SW 1271 (cell line): Measurements from ENCODE around the gene MSMP.

Experiments used
- DNase-seq, 2 experiments: peaks; one replicate each; lab custom pipeline; 2025; lab: John Stamatoyannopoulos, UW

The MSMP gene

GRCh38 chr9:35754264-35754663 is at the start of gene MSMP:
TSS of gene MSMP (minus strand) at chr9:35754276. CDS start at chr9:35754129, 147 bp downstream.
- no peak for DNase-seq

GRCh38 chr9:35801328-35802128 is 47.5 kb upstream of the MSMP start:
- no peak for DNase-seq

- DNase-seq, result no peak
These were observed 46.5 kb upstream of the MSMP start for GRCh38 chr9:35800530-35800929.

GRCh38 chr9:35798658-35799374 is 44.7 kb upstream of the MSMP start:
- no peak for DNase-seq

- no peak for DNase-seq
These were observed 43.4 kb upstream of the MSMP start for GRCh38 chr9:35797311-35798109.

- DNase-seq, result no peak
These were observed 41.6 kb upstream of the MSMP start for GRCh38 chr9:35795695-35796094.

- DNase-seq, result no peak
These were observed 39.4 kb upstream of the MSMP start for GRCh38 chr9:35793461-35793860.

- no peak for DNase-seq
These were observed 38.8 kb upstream of the MSMP start for GRCh38 chr9:35792826-35793225.

- DNase-seq, result no peak
These were observed 38.1 kb upstream of the MSMP start for GRCh38 chr9:35792024-35792813.

- DNase-seq, result no peak
These were observed 37.3 kb upstream of the MSMP start, which contains the start of gene NPR2 for GRCh38 chr9:35791297-35791921. TSS of gene NPR2 (plus strand) at chr9:35791591. CDS start at chr9:35792409, 818 bp downstream.

GRCh38 chr9:35790385-35791296 is 36.6 kb upstream of the MSMP start:
- peak in 1 of 2 experiments; percentile 57 for DNase-seq

- no peak for DNase-seq
These were observed 35.9 kb upstream of the MSMP start for GRCh38 chr9:35790025-35790384.

GRCh38 chr9:35789541-35789940 is 35.5 kb upstream of the MSMP start:
- no peak for DNase-seq

GRCh38 chr9:35783418-35783817 is 29.3 kb upstream of the MSMP start:
- DNase-seq, result no peak

GRCh38 chr9:35781066-35781465 is 27.0 kb upstream of the MSMP start:
- DNase-seq, result no peak

GRCh38 chr9:35778496-35778895 is 24.4 kb upstream of the MSMP start:
- DNase-seq, result no peak

- no peak for DNase-seq
These were observed 21.9 kb upstream of the MSMP start for GRCh38 chr9:35776018-35776417.

GRCh38 chr9:35774907-35775635 is 21.0 kb upstream of the MSMP start:
- no peak for DNase-seq

- peak in 1 of 2 experiments; percentile 9 for DNase-seq
These were observed 17.9 kb upstream of the MSMP start for GRCh38 chr9:35771943-35772342.
